GM12878 (cell line): ENCODE measurements around the gene FCRLA. TPM values are rescaled to one million over a fixed set of nuclear protein-coding genes. Genes with fewer than 3 reads are reported as not detected.

Source experiments
- ATAC-seq: fragments of 200-7000 bp; cut with Tn5 transposase; 3 replicates; pipeline ENCODE4 v1.9.1; 2020; ENCODE audit warnings: mild to moderate bottlenecking, moderate library complexity
- BruUV-seq: library from RNA; stranded (reverse); fragments of 400-500 nt; replicated peaks from 2 replicates; lab custom pipeline; 2021; lab: Mats Ljungman, UMichigan
- CTCF ChIA-PET: fragments of 300-600 bp; sonication (Branson Sonifier 250); formaldehyde crosslinking; extraction: SDS; loops from one replicate; lab custom pipeline; 2021; ENCODE audit warnings: inconsistent platforms; lab: Yijun Ruan, JAX
- POLR2A ChIA-PET: fragments of 350-600 bp; formaldehyde crosslinking; extraction: SDS; loops from one replicate; lab custom pipeline; 2021; ENCODE audit warnings: inconsistent platforms; lab: Charles Lee
- RAD21 ChIA-PET: fragments of 300-600 bp; sonication (Branson Sonifier 250); formaldehyde crosslinking; loops from one replicate; lab custom pipeline; 2023; ENCODE audit warnings: antibody characterized with exemption; ENCODE audit not compliant: unreplicated experiment; lab: Charles Lee
- SMC1A ChIA-PET: fragments of 300-600 bp; sonication (Branson Sonifier 250); formaldehyde crosslinking; loops from one replicate; lab custom pipeline; 2023; ENCODE audit not compliant: unreplicated experiment, uncharacterized antibody; lab: Charles Lee
- DNase-seq: peaks from one replicate; pipeline ENCODE4 v3.0.0-alpha.2; 2011; ENCODE audit warnings: low read depth, low spot score
- FAIRE-seq: peaks from 3 replicates; lab custom pipeline; 2011; peaks lifted over from hg19 to GRCh38; lab: Jason Lieb, UNC
- H2AFZ ChIP-seq: 2 replicates; pipeline ENCODE4 v1.6.0; 2011; ENCODE audit warnings: low read depth, low read length, control low read depth; ENCODE audit not compliant: control insufficient read depth
- H3K27ac ChIP-seq: 2 replicates; pipeline ENCODE4 v1.5.1; 2011; ENCODE audit warnings: control low read depth; ENCODE audit not compliant: control insufficient read depth, insufficient read depth
- H3K27me3 ChIP-seq, 2 experiments: replicated peaks in 1 of 2; 2 replicates each; pipeline versions ENCODE4 v1.6.0 to v1.6.1; 2011; ENCODE audit warnings: low read length in 1 of 2; ENCODE audit not compliant: control insufficient read depth in 2 of 2, insufficient read depth in 2 of 2
- H3K36me3 ChIP-seq, 2 experiments: 2 replicates each; pipeline ENCODE4 v1.5.1; 2011; ENCODE audit warnings: low read length in 1 of 2; ENCODE audit not compliant: control insufficient read depth in 2 of 2, insufficient read depth in 2 of 2
- H3K4me1 ChIP-seq: 2 replicates; pipeline ENCODE4 v1.6.1; 2011; ENCODE audit warnings: mild to moderate bottlenecking, low read length, moderate library complexity, mixed read lengths; ENCODE audit not compliant: control insufficient read depth, insufficient read depth
- H3K4me2 ChIP-seq: 2 replicates; pipeline ENCODE4 v1.6.0; 2011; ENCODE audit warnings: control low read depth; ENCODE audit not compliant: control insufficient read depth, insufficient read depth
- H3K4me3 ChIP-seq: fragments of 200-600 bp; sonication (generic); 2 replicates; pipeline ENCODE4 v1.5.1; 2016
- H3K79me2 ChIP-seq: 2 replicates; pipeline ENCODE4 v1.6.0; 2011; ENCODE audit warnings: low read length; ENCODE audit not compliant: control insufficient read depth, insufficient read depth
- H3K9ac ChIP-seq: 2 replicates; pipeline ENCODE4 v1.8.0; 2011; ENCODE audit warnings: low read length, control low read depth, mixed read lengths; ENCODE audit not compliant: control insufficient read depth, insufficient read depth
- H3K9me3 ChIP-seq: replicated peaks from 3 replicates; pipeline ENCODE4 v1.5.1; 2011; ENCODE audit warnings: mild to moderate bottlenecking, low read length; ENCODE audit not compliant: control insufficient read depth, insufficient read depth
- H4K20me1 ChIP-seq: 2 replicates; pipeline ENCODE4 v1.6.0; 2011; ENCODE audit not compliant: control insufficient read depth, insufficient read depth
- ASH2L ChIP-seq: fragments of 300-600, 200-600 bp; sonication (generic); IDR thresholded peaks from 2 replicates; pipeline ENCODE4 v1.6.1; 2017; ENCODE audit warnings: low read depth, mild to moderate bottlenecking, borderline replicate concordance
- BMI1 ChIP-seq: fragments of 450-650 bp; IDR thresholded peaks from 2 replicates; pipeline ENCODE4 v1.6.1; 2016; ENCODE audit warnings: mild to moderate bottlenecking, moderate library complexity, borderline replicate concordance
- CBFB ChIP-seq: IDR thresholded peaks from 2 replicates; pipeline ENCODE4 v1.6.1; 2016; ENCODE audit warnings: antibody characterized with exemption, low read depth
- CUX1 ChIP-seq: IDR thresholded peaks from 2 replicates; pipeline ENCODE4 v1.6.1; 2012; ENCODE audit warnings: improper control_type of control experiment, low read depth, low read length; ENCODE audit not compliant: insufficient replicate concordance
- HDGF ChIP-seq: fragments of 450-650 bp; IDR thresholded peaks from 2 replicates; pipeline ENCODE4 v1.6.1; 2016; ENCODE audit warnings: antibody characterized with exemption
- IKZF2 ChIP-seq, 2 experiments: fragments of 450-650 bp; IDR thresholded peaks; 2 replicates each; pipeline ENCODE4 v1.6.1; 2017; ENCODE audit warnings: mild to moderate bottlenecking in 2 of 2, moderate library complexity in 2 of 2
- NFIC ChIP-seq: IDR thresholded peaks from 2 replicates; pipeline ENCODE4 v1.6.1; 2012; ENCODE audit warnings: low read depth, mild to moderate bottlenecking, inconsistent platforms, low read length, moderate library complexity
- NFYA ChIP-seq: IDR thresholded peaks from 2 replicates; pipeline ENCODE4 v1.6.1; 2011; ENCODE audit warnings: low read depth, mild to moderate bottlenecking, low read length, improper control_type of control experiment, borderline replicate concordance
- NRF1 ChIP-seq: conservative IDR thresholded peaks from 2 replicates; pipeline ENCODE4 v1.6.1; 2011; ENCODE audit warnings: mild to moderate bottlenecking, low read depth, low read length, improper control_type of control experiment
- RCOR1 ChIP-seq: conservative IDR thresholded peaks from 2 replicates; pipeline ENCODE4 v1.6.1; 2012; ENCODE audit warnings: low read depth, low read length, improper control_type of control experiment
- SMAD1 ChIP-seq: fragments of 450-650 bp; IDR thresholded peaks from 2 replicates; pipeline ENCODE4 v1.6.1; 2018; ENCODE audit warnings: mild to moderate bottlenecking, low read depth; ENCODE audit not compliant: partially characterized antibody
- SPI1 ChIP-seq: IDR thresholded peaks from 2 replicates; pipeline ENCODE4 v1.6.1; 2011; ENCODE audit warnings: low read depth, mild to moderate bottlenecking, low read length, moderate library complexity, borderline replicate concordance; ENCODE audit not compliant: insufficient read depth
- ZNF207 ChIP-seq: fragments of 450-650 bp; IDR thresholded peaks from 2 replicates; pipeline ENCODE4 v1.6.1; 2014; ENCODE audit warnings: antibody characterized with exemption, mild to moderate bottlenecking, borderline replicate concordance
- ZZZ3 ChIP-seq: IDR thresholded peaks from 2 replicates; pipeline ENCODE4 v1.6.1; 2011; ENCODE audit warnings: low read depth; ENCODE audit not compliant: control insufficient read depth, insufficient read length
- WGBS: methylation state at CpG from one replicate; pipeline ENCODE4 v1.1.6; 2016; ENCODE audit warnings: low lambda C conversion rate; ENCODE audit not compliant: insufficient replicate concordance, insufficient coverage; ENCODE audit errors: missing lambda C conversion rate; 5-methylcytosine and 5-hydroxymethylcytosine counted together
- in situ Hi-C: fragments of 300-500 bp; cut with MboI; formaldehyde crosslinking; loops from 9 replicates; pipeline ENCODE4 v1.14.3; 2018; ENCODE audit warnings: mixed read lengths
- intact Hi-C: fragments of 100-400 bp; cut with micrococcal nuclease; formaldehyde crosslinking; loops from one replicate; pipeline ENCODE4 v1.14.2; 2022; ENCODE audit not compliant: unreplicated experiment
- polyA plus RNA-seq, 11 experiments: library from polyadenylated mRNA; depleted of rRNA in 4 of 11; unstranded in 6 of 11; stranded (reverse) in 5 of 11; fragments of >200 nt; fragmentation: Nextera tagmentation in 4 of 11; fragmentation: Illumina TruSeq in 1 of 11; extraction: Ambion mirVana in 4 of 11; extraction: Trizol in 1 of 11; gene quantifications; 1 replicate in 1 of 11; 2 replicates in 10 of 11; pipeline versions ENCODE4 v1.2.1 to v1.2.3, GENCODE V29; 2011 to 2016; ENCODE audit warnings: inconsistent platforms in 2 of 11, missing spikeins in 2 of 11, low read depth in 1 of 11
- total RNA-seq, 4 experiments: library from RNA; depleted of rRNA in 3 of 4; stranded (reverse); fragments of >200 nt in 3 of 4; fragmentation: Illumina TruSeq in 1 of 4; extraction: Trizol in 1 of 4; gene quantifications; 2 replicates each; pipeline versions ENCODE4 v1.2.1 to v1.2.3, GENCODE V29; 2013 to 2021

Gene FCRLA
- total and polyA plus RNA-seq, 10 of the 15 experiments (the other 5 are each of a cell fraction or from before 2014, with no cell fraction given) = 130 to 714 (median 374) TPM

- BruUV-seq = no TSS peak
- intact Hi-C loops (no loop called here), in situ Hi-C loops (no loop called here)
- H3K27me3 ChIP-seq = no peaks in the 10 kb centered on the region
- H4K20me1 ChIP-seq = no peaks in the 10 kb centered on the region
- no peaks in the 10 kb centered on the region for H3K9me3 ChIP-seq
- H3K4me2 ChIP-seq = no peak overlapping the region
- FAIRE-seq (no peak), ATAC-seq (no peak), DNase-seq (no peak)
- 27% methylated on average over 1 of the region's 1 CpG for WGBS
- no peak overlapping the region for H3K9ac ChIP-seq
- CTCF ChIA-PET = interaction anchor here (0.6 to 16.4 kb wide), 5 partner anchors 25 to 475 kb away, joined by 3 to 262 read pairs (median 4); partner anchors contain the start of genes FCRLA and PCP4L1
- TF ChIP-seq ASH2L (no peak), BMI1 (no peak), NFIC (no peak), IKZF2 (IDR thresholded peaks at IDR 0.05) (no peak), HDGF (no peak), ZNF207 (no peak), CUX1 (no peak), CBFB (no peak), ZZZ3 (no peak), NFYA (no peak), SPI1 (no peak), NRF1 (no peak), SMAD1 (no peak), RCOR1 (no peak)
- no peaks in the 10 kb centered on the region for H3K79me2 ChIP-seq
- RAD21 ChIA-PET = interaction anchor here (1.3 to 1.4 kb wide), 2 partner anchors 26 to 244 kb away, joined by 3 read pairs; partner anchors contain the start of gene FCRLA
- no peak overlapping the region for H3K4me3 ChIP-seq
- POLR2A ChIA-PET = interaction anchor here (0.6 to 1.0 kb wide), 3 partner anchors 11 to 426 kb away, joined by 3 to 5 read pairs (median 5); no protein-coding TSS in a partner anchor
- H3K36me3 ChIP-seq = no peaks in the 10 kb centered on the region
- SMC1A ChIA-PET = interaction anchor here (1.2 to 1.7 kb wide), 6 partner anchors 11 to 246 kb away, joined by 3 to 6 read pairs (median 4); no protein-coding TSS in a partner anchor
- H3K27ac ChIP-seq = no peak overlapping the region
- peaks cover 55% of the 10 kb centered on the region for H3K4me1 ChIP-seq
- no peak overlapping the region for H2AFZ ChIP-seq
These were observed 26.5 kb downstream of the FCRLA start for GRCh38 chr1:161733526-161733925.
